GM10266 (cell line): ENCODE results near the gene CEP152.

Source experiments
- DNase-seq: peaks from one replicate; pipeline ENCODE4 v3.0.0; 2012; ENCODE audit errors: extremely low spot score
- TF ChIP-seq, protein P1 (sequence below): IDR thresholded peaks from 2 replicates; pipeline ENCODE4 v1.5.1; 2012; ENCODE audit warnings: mild to moderate bottlenecking, low read depth; ENCODE audit not compliant: control insufficient read depth, insufficient read depth; ENCODE audit errors: missing control alignments

The CEP152 gene

DNA sequence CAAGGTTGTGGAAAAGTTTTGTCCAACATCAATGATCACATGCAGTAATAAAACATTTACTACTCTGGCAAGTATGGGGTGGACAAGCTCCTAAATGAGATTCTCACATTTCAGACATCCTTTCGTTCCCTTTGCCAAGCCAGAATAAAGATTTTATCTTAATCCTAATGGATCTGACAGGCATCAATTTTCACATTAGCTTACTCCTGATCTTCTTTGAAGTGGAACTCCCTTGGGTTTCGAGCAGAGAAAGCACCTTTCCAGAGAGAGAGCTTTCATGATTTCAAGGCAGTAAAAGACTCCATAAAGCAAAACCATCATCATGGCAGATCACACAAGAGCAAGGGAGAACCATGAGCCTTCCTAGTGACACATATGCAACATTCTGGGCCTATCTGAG, 39.8 kb upstream of the CEP152 start:
- TF ChIP-seq, protein P1, sequence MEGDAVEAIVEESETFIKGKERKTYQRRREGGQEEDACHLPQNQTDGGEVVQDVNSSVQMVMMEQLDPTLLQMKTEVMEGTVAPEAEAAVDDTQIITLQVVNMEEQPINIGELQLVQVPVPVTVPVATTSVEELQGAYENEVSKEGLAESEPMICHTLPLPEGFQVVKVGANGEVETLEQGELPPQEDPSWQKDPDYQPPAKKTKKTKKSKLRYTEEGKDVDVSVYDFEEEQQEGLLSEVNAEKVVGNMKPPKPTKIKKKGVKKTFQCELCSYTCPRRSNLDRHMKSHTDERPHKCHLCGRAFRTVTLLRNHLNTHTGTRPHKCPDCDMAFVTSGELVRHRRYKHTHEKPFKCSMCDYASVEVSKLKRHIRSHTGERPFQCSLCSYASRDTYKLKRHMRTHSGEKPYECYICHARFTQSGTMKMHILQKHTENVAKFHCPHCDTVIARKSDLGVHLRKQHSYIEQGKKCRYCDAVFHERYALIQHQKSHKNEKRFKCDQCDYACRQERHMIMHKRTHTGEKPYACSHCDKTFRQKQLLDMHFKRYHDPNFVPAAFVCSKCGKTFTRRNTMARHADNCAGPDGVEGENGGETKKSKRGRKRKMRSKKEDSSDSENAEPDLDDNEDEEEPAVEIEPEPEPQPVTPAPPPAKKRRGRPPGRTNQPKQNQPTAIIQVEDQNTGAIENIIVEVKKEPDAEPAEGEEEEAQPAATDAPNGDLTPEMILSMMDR, result no peak
- DNase-seq, result no peak

DNA sequence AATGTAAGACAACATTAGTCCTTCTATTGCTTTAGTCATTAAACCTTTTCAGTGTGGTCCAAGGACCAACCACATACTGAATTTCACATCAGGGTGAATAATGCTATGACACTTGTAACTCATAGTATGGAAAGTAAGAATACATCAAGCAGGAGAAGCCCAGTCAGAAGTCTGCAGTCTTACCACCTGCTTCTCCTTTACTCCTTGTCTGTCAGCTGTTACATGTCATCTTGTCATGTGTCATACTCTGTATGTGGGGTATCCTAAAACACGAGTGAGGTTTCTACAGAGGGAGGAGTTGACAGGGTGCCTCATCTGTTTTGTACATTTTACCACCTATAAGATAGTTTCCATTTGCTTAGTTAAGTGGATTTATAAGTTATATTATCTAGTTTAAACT, 34.3 kb upstream of the CEP152 start:
- no peak for DNase-seq
- TF ChIP-seq, protein P1, result no peak

DNA sequence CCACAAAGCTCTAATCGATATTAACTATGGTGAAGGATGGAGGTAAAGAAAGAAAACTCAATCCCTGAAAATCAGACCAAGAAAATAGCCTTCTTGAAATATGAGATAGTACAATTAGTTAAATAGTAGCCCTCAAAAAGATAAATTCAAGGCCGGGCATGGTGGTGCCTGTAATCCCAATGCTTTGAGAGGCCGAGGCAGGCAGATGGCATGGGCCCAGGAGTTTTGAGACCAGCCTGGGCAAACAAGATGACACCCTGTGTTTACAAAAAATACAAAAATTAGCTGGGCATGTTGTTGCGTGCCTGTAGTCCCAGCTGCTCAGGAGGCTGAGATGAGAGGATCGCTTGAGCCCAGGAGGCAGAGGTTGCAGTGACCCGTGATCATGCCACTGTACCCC, 31.6 kb upstream of the CEP152 start:
- TF ChIP-seq, protein P1, result no peak
- DNase-seq, result no peak

DNA sequence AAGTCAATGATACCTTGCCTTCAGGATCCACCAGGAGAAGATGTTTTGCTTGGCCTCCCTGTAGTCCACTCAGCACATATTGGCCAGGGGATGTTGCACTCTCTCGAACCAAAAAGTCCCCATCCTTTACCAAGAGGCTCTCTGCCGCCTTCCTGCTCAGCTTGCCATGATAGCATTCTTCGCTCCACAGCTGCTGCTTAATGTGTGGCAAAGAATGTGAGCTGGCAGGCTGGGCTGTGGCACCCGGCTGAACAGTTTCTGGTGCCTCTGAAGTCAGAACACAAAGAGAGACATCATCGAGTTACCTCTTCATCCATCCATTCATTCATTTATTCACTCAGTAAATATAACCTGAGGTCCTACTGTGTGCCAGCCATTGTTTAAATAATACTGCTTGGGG, 23.9 kb upstream of the CEP152 start:
- TF ChIP-seq, protein P1, result no peak
- no peak for DNase-seq

DNA sequence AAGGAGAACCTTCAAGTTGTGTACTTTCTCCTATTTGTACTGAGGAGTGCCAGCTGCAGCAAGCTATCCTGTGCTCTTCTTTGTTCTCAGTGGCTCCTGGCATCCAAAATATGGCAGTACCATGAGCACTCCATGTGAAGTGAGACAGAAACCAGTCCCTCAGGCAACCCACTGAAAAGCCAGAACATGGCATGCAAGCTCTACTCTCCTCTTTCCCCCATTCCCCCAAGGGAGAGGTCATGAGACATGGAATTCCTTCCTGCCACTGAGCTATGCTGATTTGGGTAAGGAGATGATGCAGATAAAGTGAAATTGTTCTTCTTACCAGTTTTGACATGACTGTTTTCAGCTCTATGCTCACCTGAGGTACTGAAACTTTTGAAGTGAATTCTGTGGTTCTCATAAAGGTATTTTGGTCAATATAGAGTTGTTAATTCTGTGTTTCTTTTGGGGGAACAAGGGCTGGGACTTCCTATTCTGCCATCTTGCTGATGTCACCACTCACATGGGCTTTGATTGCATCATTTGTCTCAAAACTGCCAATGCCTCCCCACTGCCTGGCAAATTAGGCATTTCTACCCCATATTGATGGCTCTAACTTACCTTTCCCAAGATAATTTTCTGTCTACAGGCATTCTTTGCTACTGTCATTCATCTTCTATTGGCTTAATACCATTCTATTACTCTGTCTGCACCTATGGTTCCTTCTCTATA, 22.8 kb upstream of the CEP152 start:
- DNase-seq, result no peak
- TF ChIP-seq, protein P1, result no peak

DNA sequence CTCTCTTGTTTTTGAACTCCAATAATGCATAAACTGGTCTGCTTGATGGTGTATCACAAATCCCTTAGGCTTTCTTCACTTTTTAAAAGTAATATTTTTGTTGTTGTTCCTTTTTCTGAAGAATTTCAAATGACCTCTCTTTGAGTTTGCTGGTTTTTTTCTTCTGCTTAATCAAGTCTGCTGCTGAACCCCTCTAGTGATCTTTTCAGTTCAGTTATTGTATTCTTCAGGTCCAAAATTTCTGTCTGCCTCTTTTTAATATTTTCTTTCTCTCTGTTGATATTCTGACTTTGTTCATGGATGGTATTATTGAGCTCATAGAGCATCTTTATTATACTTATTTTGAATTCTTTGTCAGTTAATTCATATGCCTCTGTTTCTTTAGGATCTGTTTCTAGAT, 21.8 kb upstream of the CEP152 start:
- DNase-seq, result no peak

DNA sequence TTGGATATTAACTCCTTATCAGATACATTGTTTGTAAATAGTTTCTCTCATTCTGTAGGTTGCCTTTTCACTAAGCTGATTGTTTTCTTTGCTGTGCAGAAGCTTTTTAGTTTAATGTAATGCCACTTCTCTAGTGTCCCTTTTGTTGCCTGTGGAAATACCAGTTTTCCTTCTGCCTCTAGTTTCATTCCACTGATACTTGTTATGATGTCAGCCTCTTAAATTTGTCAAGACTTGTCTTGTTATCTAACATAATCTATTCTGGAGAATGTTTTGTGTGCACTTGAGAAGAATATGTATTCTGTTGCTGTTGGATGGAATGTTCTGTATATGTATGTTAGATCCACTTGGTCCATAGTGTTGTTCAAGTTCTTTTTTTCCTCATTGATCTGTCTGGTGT, 18.0 kb upstream of the CEP152 start:
- TF ChIP-seq, protein P1, result no peak
- no peak for DNase-seq

More for the DNA sequence above, 21.8 kb upstream of the CEP152 start:
- TF ChIP-seq, protein P1, result no peak
